ENCODE results near the gene NELL2. TPM values are rescaled to one million over a fixed set of nuclear protein-coding genes. Genes with fewer than 3 reads are reported as not detected.

Gene NELL2
- total RNA-seq, 1 donor from 2014 or later: 1.7 TPM

DNA sequence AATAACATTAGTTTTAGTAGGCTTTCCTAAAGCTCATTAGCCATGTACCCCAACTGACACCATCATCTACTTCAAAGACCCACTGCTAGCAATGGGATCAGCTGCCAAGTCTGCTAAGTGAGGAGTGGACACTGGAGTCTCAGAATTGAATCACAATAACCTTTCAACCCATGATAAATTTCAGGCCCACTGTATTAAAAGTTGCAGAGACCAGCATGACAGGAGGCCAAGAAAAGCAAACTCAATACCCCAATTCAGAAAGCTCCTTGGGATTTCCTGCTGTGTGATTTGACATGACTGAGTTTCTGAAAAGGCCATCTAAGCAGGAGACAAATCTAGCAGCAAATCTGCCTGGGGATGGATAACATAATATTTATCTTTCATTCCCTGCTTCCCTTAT, 320.7 kb downstream of the NELL2 start:
- no peak for DNase-seq (ENCODE audit: low spot score)
- Mint-ChIP-seq H3K4me3 (ENCODE audit: unreplicated experiment) (no peak overlapping the region), H3K27me3 (ENCODE audit: unreplicated experiment) (no peaks in the 10 kb centered on the region), H3K4me1 (ENCODE audit: unreplicated experiment) (no peaks in the 10 kb centered on the region), H3K27ac (ENCODE audit: unreplicated experiment) (no peak overlapping the region), H3K9me3 (ENCODE audit: unreplicated experiment) (no peaks in the 10 kb centered on the region), H3K36me3 (ENCODE audit: low read depth, unreplicated experiment) (no peaks in the 10 kb centered on the region)
- TF ChIP-seq, protein P1, sequence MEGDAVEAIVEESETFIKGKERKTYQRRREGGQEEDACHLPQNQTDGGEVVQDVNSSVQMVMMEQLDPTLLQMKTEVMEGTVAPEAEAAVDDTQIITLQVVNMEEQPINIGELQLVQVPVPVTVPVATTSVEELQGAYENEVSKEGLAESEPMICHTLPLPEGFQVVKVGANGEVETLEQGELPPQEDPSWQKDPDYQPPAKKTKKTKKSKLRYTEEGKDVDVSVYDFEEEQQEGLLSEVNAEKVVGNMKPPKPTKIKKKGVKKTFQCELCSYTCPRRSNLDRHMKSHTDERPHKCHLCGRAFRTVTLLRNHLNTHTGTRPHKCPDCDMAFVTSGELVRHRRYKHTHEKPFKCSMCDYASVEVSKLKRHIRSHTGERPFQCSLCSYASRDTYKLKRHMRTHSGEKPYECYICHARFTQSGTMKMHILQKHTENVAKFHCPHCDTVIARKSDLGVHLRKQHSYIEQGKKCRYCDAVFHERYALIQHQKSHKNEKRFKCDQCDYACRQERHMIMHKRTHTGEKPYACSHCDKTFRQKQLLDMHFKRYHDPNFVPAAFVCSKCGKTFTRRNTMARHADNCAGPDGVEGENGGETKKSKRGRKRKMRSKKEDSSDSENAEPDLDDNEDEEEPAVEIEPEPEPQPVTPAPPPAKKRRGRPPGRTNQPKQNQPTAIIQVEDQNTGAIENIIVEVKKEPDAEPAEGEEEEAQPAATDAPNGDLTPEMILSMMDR (IDR thresholded peaks at IDR 0.05; ENCODE audit: unreplicated experiment): no peak

DNA sequence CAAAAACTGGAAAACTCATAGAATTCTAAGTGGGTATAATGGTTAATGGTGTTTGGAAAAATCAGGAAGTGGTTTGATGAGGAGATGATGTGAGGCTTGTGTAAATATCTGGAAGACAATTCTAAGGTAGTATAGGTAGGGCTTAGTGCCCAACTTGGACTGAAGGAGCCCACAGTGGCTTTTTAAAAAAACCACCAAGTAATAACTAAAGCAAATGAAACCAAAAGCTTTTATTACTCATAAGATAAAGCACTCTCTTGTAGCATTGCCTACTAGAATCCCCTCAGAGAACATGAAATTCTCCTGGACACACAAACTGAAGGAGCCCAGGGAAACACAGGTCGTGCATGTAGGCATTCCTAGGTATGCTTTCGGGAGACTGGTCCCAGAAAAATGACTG, 324.5 kb downstream of the NELL2 start:
- TF ChIP-seq, protein P1 (IDR thresholded peaks at IDR 0.05; ENCODE audit: unreplicated experiment): no peak
- Mint-ChIP-seq H3K4me1 (ENCODE audit: unreplicated experiment) (no peaks in the 10 kb centered on the region), H3K36me3 (ENCODE audit: low read depth, unreplicated experiment) (no peaks in the 10 kb centered on the region), H3K27ac (ENCODE audit: unreplicated experiment) (no peak overlapping the region), H3K4me3 (ENCODE audit: unreplicated experiment) (no peak overlapping the region), H3K9me3 (ENCODE audit: unreplicated experiment) (no peaks in the 10 kb centered on the region), H3K27me3 (ENCODE audit: unreplicated experiment) (no peaks in the 10 kb centered on the region)
- DNase-seq (ENCODE audit: low spot score): no peak

- no peak for DNase-seq (ENCODE audit: low spot score)
- H3K4me1 Mint-ChIP-seq (ENCODE audit: unreplicated experiment): no peaks in the 10 kb centered on the region
- H3K27me3 Mint-ChIP-seq (ENCODE audit: unreplicated experiment): no peaks in the 10 kb centered on the region
- TF ChIP-seq, protein P1 (IDR thresholded peaks at IDR 0.05; ENCODE audit: unreplicated experiment): no peak
- H3K27ac Mint-ChIP-seq (ENCODE audit: unreplicated experiment): no peak overlapping the region
- H3K36me3 Mint-ChIP-seq (ENCODE audit: low read depth, unreplicated experiment): no peaks in the 10 kb centered on the region
- H3K9me3 Mint-ChIP-seq (ENCODE audit: unreplicated experiment): no peaks in the 10 kb centered on the region
- H3K4me3 Mint-ChIP-seq (ENCODE audit: unreplicated experiment): no peak overlapping the region
Measured at GRCh38 chr12:44550377-44550776, 325.7 kb downstream of the NELL2 start.

DNA sequence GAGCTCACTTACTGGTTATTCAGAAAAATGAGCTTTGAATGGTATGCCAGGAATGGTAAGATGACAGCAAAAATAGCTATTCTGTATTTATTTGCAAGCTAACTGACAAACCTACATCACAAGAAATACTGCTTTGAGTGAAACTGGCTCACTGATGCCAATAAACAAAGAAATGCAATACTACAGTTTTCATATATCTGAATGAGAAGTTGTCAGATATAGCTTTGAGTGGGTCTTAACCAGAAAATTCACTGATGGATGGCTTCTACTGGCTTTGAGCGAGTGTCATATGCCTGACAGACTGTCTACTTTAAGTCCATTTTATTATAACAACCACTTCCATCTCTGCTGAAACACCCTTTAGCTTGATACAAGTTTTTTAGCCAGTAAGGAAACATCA, 330.1 kb downstream of the NELL2 start:
- Mint-ChIP-seq H3K4me3 (ENCODE audit: unreplicated experiment) (no peak overlapping the region), H3K36me3 (ENCODE audit: low read depth, unreplicated experiment) (no peaks in the 10 kb centered on the region), H3K27me3 (ENCODE audit: unreplicated experiment) (no peaks in the 10 kb centered on the region), H3K9me3 (ENCODE audit: unreplicated experiment) (no peaks in the 10 kb centered on the region), H3K27ac (ENCODE audit: unreplicated experiment) (no peak overlapping the region), H3K4me1 (ENCODE audit: unreplicated experiment) (peaks cover 12% of the 10 kb centered on the region)
- TF ChIP-seq, protein P1 (IDR thresholded peaks at IDR 0.05; ENCODE audit: unreplicated experiment): no peak
- DNase-seq (ENCODE audit: low spot score): no peak

DNA sequence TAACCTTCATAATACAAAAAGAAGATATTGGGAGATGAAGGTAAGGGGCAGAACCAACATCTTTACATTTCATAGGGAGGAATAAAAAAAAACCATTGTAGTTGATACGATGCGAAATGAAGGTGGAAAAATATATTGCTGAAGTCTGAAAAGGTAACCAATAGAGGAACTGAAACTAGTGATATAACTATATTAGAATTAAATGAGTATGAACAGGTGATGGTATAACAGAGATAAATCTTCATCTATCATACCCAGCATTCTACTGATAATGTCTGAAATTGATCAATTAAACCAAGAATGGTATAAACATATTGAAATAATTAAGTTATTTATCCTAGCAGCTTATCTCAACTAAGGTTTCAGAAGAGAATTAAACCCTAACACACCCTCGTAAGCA, 332.1 kb downstream of the NELL2 start:
- Mint-ChIP-seq H3K27me3 (ENCODE audit: unreplicated experiment) (no peaks in the 10 kb centered on the region), H3K27ac (ENCODE audit: unreplicated experiment) (no peak overlapping the region), H3K4me1 (ENCODE audit: unreplicated experiment) (peaks cover 12% of the 10 kb centered on the region), H3K36me3 (ENCODE audit: low read depth, unreplicated experiment) (no peaks in the 10 kb centered on the region), H3K4me3 (ENCODE audit: unreplicated experiment) (no peak overlapping the region), H3K9me3 (ENCODE audit: unreplicated experiment) (no peaks in the 10 kb centered on the region)
- TF ChIP-seq, protein P1 (IDR thresholded peaks at IDR 0.05; ENCODE audit: unreplicated experiment): no peak
- no peak for DNase-seq (ENCODE audit: low spot score)

Data from endothelial cell (in vitro differentiated cells).